Measurements from ENCODE around the gene C1QTNF8.

Gene C1QTNF8

DNA sequence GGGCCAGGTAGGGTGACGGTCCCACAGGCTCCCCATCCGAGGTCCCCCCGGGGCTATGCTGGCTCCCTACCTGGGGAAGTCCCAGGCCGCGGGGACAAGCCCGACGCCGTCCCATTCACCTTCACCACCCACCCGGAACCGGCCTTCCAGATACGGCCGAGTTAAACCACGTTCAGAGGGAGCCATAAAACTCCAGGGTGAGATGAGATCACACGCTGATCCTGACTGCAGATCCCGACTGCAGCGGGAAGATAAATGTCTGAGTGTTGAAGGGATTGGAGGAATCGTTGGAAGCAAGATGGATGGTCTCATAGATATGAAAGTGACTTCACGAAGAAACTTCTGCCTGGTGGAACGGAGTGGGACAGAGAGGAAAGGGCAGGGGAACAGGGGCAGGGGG, 13.6 kb upstream of the C1QTNF8 start:
- DNase-seq (ENCODE audit: low read depth in 2 of 2): no peak

DNA sequence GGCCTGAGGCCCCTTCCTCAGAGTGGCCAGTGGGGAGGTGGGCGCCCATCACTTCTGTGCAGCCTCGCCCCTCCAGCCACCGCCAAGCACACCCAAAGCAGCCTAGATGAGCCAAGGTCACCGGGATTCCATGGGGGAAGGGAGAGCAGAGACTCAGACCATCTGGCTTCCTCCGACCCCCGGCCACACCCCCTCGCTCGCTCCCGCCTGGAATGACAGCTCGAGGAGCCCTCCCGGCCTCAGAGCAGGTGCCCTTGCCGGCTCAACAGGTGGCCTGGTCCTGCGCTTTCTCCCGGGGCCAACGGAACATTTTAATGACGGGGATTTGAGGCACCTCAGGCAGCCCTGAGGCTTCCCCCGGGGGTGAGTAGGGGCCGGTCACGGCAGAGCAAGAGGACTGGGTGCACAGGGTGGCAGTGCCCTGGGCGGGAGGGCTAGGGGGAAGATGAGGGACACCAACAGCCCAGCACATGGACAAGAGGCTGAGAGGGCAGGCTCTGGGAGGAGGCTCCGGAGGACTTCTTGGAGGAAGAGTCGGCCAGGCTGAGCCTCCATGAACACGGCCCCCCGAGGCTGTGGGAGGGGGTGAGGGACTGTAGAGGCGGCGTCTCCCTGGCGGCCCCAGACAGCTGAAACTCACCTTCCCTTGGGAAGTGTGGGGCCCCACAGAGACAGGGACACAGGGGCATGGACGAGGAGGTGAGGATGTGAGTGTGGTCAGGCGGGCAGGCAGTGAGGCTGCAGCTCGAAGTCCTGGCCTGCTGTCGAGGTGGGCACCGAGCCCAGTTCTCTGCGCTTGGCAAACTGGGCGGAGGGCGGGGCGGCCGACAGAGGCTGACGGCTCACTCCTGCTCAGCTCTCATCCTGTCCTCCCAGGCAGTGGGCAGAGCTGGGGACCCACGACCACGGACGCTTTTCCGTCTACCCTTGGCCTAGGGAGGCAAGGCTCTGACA, 12.5 kb upstream of the C1QTNF8 start:
- DNase-seq (ENCODE audit: low read depth in 2 of 2): no peak

DNA sequence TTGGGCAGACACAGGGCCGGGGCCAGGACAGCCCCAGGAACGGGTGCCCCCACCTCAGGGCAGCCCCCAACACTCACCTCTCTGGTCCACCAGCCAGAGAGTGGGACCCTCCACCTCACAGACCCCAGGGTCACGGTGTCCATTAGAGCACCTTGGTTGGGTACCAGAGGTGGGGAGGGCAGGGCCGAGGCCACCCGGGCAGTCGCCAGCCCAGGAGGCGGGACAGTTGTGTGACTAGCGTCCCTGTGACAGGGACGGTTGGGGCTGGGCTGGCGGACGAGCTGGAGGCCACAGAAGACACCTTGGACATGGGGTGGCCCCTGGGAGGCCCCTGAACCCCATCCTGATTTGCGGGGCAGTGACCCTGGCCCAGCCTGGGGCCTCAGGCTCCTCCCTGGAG, 11.7 kb upstream of the C1QTNF8 start:
- no peak for DNase-seq (ENCODE audit: low read depth in 2 of 2)

DNA sequence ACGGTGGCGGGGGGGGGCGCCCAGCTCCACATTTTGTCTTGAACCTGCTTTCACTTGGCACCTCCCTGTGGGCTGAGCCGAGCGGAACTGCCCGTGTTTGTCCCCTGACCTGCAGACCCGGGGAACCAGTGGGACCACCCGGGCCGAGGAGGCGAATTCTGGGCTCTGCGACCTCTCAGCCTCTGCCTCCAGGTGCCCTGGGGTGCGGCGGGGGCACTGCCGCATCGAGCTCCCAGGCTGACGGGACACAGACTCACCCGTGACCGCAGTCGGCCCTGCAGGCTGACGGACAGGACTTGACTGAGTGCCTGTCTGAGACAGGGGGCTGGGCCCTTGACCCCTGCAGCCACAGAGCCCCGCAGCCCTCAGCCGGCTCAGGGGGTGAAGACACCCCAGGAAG, 11.1 kb upstream of the C1QTNF8 start:
- no peak for DNase-seq (ENCODE audit: low read depth in 2 of 2)

DNA sequence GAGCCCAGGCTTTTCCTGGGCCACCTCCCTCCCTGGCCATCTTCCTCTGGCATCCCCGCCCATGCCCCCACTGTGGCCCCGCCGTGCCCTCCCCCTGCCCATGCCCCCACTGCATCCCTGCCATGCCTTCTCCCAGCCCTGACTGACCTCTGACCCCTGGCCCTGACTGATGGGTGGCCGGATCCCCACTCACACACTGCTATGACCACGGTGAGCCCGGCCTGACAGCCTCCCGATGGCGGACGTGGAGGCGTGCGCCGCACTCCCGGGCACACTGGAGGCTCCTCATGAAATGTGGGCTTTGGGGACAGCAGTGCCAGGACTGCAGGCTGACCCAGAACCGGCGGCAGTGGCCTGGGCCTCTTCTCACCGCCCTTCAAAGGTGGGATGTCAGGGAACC, 10.6 kb upstream of the C1QTNF8 start:
- DNase-seq (ENCODE audit: low read depth in 2 of 2): no peak

DNA sequence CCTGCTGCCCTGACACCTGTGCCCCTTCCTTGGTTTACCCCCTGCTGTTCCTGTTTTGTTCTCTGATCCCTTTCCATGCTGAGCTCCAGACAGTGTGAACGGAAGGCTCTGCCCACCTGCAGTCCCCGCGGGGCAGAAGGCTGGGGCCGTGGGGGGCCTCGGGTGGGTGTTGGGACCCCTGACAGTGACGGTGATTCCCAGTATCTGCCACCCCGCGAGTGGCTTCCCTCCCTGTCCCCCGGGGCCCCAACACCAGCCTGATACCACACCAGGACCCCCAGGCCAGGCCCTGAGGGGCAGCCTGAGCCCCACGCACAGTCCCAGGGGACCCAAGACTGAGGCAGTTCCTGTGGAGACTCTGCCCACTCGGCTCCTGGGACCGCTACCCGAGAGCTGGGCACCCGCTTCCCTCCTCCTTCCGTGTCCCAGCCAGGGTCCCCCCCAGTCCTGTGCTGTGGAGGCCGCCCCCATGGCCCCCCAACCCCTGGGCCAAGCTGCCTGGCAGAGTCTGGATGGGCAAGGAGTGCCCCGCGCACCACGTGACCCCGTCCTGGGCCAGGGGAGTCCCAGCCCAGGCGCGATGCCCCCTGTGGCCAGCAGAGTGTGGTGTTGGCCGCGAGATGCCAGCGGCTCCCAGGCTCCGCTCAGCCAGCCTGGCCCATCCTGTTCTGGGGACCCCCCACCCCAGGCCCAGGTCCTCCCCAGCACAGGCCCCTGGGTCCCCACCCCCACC, 10.0 kb upstream of the C1QTNF8 start:
- no peak for DNase-seq (ENCODE audit: low read depth in 2 of 2)

DNA sequence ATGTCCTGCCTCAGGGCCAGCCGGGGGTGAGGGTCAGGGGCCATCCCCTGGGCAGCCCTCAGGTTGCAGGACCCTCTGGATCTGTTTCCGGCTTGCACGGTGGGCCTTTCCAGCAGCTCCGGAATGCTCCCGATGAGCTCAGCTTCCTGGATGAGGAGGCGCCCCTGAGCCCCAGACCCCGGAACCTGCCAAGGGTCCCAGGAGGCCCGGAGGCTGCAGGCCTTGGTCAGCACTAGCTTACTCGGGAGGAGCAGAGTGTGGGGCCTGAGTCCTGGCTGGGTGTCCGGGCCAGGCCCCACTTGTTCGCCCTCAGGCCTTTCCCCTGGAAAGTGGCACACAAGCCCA, 7.6 kb upstream of the C1QTNF8 start:
- DNase-seq (ENCODE audit: low read depth in 2 of 2): no peak

DNA sequence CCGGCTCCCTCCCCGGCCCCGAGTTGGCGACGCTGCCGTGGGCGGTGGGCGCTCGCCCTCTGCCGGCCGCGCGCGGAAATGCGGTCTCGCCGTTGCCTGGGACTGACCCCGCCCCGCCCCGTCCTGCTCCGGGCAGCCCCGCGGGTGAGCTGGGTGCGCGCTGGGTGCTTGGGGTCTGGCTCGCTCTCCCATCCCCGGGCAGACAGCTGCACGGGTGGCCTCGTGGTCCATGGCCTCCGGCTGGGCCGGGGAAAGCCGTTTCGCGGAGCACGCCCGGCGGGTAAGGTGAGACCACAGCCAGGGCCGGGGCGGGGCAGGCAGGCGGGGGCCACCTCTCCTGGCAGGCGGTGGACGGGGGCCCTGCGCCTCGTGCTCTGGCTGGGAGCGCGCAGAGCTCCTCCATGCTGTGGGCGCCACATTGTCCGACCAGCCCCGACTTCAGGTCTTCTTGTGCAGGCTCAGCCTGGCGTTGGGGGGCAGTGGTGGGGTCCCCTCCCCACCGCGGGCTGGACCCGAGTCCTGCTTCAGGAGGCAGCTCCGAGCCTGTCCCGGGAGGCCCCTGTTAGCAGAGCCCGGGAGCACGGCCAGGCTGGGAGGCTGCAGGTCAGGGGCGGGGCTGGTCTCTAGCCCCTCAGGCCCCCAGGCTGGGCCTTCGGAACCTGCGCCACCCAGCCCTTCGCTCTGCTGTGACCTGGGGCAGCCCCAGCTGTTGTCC, 7.0 kb upstream of the C1QTNF8 start:
- no peak for DNase-seq (ENCODE audit: low read depth in 2 of 2)

DNA sequence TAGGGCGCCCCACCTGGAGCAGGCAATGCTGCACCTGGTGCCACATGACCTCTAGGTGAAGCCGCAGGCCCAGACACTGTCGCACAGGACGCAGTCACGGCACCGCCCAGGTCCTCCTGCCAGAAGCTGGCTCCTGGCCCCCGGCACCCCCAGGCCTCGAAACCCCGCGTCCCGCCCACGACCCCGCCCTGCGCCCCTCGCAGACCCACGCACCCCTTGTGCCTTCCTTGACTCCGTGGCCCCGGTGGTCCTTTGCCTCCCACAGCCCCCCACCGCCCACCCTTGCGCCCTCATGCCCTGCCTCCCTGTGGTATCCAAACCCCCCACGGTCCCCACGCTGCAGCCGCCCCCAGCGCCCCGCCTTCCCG, 6.3 kb upstream of the C1QTNF8 start:
- no peak for DNase-seq (ENCODE audit: low read depth in 2 of 2)

DNA sequence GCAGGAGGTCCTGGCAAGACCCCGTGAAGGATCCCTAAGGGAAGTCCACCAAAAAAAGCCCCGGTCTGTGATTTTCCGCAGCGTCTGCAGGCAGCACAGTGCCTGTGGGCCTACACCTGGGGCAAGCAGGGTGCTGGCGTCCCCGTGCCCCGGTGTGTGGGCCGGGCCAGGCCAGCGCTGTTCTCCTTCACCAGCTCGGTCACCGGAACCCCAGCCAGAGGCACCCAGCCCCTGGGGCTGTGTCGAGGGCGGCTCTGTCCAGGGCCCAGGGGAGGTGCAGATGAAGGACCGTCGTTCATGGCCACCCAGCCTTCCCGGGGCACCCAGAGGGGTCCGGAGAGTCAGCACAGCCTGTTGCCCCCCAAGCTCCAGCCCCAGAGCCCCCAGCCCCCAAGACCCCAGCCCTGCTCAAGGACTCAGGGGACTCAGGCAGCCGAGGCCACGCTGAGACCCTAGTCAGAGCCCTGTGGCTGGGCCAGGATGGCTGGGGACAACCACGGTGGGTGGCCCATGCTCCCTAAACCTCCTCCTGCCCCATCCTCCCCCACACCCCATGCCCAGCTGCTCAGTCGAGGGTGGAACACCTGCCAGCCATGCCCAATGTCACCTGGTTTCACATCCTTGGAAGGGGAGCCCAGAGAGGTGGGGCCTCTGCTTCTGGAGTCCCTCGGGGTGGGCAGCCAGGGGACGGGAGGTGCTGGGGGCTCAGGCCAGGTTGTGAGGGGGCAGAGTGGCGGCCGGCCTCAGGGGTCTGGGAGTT, 5.7 kb upstream of the C1QTNF8 start:
- no peak for DNase-seq (ENCODE audit: low read depth in 2 of 2)

DNA sequence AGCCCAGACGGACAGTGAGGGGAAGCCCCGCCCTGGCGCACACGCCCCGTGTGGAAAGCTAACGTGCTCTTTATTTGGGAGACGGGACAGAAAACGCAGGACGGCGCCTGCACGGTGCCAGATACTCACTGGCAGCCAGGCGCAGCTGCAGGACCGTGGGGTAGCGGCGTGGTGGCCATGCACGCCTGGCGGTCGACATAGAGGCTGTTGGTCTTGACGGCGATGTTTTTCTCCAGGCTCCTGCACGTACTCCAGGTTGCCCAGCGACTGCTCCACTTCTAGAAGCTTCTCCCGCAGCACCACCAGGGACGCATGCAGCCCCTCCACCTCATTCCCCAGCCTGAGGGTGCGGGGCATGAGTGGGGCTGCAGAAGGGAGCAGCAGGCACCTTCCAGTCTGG, 5.1 kb upstream of the C1QTNF8 start:
- no peak for DNase-seq (ENCODE audit: low read depth in 2 of 2)

DNA sequence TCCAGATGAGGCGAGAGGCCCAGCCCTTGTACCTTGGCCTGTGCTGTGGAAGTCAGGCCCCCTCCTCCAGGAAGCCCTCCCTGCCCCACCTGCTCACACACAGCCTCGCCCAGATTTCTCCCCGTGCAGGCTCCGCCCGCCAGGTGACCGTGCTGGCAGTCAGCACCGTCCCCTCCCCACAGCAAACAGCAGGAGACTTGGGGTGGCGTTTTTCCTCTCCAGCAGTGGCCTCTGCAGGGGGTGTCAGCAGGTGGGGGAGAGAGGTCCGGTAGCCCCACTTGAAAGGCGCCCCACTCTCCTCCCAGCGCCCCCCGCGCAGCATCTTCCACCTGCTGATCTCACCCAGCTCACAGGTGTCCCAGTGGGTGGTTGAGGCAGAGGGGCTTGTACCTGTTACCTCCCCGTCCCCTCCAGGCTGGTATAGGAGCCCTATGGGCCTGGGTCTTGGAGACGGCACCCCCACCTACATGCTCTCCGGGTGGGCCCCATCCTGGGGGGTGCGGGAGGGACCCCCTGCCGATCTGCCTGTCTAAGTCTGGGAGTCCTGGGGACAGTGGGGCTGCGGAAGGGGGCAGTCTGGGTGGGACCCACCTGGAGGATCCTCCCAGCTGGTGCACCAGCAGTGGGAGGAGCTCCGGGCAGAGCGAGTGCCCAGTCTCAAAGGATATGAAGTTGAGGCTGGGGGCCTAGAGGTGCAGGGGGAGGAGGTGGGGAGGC, 4.2 kb upstream of the C1QTNF8 start:
- no peak for DNase-seq (ENCODE audit: low read depth in 2 of 2)

DNA sequence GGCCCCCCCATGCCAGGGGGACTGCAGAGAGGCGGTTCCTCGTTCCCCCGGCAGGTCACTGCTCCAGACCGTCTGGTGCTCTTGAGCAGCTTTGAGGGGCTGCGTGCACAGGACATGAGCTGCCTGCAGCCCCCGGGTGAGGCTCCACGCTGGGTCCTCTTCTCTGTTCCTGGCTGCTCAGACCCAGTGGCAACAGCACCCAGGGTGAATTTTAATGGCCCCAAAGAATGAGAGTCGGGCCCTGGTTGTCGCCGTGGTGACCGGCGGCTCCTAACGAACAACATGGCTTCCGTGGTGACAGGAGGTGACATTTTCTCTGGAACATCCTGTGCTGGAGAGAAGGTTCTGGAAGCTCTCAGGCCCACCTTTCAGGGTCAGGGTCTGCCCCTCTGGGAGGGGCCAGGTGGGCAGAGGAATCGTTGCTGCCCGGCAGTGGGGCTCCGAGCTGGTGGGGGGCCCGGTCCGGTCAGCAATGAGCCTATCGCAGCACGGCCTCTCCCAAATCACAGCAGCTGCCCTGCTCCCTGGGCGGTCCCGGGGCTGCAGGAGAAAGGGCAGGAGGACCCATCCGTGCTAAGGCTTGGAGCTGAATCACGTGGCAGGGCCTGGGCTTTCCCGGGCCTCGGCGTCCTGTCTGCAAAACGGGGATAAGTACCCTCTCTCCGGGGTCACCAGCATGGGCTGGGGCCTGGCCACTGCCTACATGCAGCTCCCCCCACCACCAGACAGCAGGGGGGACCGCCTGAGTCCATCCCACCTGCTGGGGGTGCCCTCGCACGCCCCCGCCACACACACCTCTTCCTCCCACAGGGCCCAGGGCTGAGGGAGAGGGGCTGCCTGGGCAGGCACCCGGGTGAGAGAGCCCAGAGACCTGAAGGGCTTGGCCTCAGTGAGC, 3.4 kb upstream of the C1QTNF8 start:
- no peak for DNase-seq (ENCODE audit: low read depth in 2 of 2)

DNA sequence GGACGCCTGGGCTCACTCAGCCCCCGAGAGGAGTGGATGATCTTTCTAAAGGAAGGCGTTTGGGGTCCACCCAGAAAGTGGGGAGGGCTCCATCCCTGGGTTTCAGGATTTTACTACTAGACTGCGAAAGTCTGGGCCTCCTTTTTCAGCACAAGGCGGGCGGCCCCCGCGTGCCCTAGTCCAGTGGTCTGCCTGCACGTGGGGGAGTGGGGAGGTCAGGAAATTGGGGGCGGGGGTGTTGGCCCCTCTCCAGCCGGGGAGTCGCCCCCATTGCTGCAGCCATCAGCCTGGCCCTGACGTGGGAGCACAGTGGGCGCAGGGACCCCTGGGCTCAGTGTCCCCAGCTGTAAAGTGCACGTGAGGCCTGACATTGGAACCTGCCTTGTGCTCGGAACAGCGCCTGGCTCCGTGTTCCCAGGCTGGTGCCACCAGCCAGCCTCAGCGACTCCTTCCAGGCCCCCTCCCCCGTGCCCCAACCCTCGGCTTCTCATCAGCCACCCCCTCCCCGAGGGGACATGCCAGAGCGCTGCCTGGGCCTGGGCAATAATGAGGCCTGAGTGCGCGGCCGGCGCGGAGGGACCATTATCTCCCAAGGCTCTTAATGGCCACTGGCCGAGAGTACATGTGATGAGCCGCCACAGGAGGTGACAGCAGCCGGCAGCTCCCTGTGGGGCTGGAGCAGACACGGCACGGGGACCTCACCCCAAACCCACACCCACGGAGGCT, 2.4 kb upstream of the C1QTNF8 start:
- no peak for DNase-seq (ENCODE audit: low read depth in 2 of 2)

DNA sequence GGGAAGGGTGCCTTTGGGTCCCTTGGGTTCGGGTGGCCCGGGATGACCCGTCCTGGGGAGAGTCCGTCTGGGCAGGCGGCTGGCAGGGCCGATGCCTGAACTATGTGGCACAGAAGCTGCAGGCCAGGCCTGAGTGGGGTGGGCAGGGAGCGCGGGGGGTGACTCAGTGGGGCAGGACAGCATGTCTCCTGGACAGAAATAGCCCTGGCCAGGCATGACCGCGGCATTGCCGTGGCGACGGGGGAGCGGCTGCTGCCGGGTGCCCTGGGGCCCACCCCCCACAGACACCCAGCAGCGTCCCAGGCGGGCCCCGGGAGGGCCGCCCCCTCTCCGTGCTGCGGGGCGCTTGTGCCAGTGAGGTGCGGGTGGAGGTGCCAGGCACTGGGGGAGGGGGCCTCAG, 1.8 kb upstream of the C1QTNF8 start:
- no peak for DNase-seq (ENCODE audit: low read depth in 2 of 2)

DNA sequence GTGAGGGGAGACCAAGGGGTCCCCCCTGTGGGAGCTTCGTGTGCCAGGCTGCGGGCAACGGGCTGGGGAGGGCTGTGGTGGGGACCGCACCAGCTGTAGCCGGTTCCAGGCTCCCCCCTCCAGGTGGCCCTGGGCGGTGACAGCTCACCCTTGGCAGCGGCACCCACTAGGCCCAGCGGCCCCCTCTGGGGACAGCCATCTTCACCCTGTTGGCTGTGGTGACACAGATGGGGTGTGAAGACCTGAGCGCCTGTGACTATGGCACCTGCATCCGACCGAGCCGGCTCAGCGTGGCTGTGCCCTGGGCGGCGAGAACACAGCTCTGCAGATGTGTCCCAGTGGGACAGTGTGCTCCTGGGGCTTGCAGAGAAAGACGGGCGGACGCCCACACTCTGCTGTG, 1.1 kb upstream of the C1QTNF8 start:
- no peak for DNase-seq (ENCODE audit: low read depth in 2 of 2)

DNA sequence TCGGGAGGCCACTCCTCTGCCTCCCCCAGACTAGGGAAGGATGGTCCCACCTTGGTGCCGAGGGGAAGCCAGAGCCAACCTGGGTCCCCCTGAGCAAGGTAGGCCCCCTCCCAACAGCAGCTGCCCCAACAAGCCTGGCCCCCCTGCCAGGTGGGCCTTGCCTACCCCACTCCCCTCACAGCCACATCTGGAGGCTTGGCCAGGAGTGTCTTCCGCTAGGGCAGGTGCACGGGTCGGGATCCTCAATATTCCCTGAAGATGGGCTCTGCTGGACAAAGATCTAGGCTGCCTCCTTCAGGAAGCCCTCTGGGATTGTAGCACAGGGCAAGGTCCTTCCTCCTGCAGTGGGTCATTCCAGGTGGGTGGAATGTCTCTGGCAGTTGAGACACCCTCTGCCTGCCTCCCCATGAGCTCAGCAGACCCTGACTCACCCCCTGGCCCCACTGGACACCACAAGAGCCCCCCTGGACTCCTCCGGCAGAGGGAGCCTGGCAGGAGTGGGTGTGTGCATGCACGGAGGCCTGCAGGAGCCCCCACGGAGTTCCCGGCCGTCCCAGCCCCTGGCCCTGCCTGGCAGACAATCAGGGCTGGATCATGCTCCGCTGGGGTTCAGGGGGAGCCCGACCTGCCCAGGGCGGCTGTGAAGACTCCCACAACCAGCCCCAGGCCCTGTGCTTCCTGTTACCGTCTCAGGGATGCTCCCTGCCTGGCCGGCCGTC, 435 bp downstream of the C1QTNF8 start:
- DNase-seq (ENCODE audit: low read depth in 2 of 2): no peak

DNA sequence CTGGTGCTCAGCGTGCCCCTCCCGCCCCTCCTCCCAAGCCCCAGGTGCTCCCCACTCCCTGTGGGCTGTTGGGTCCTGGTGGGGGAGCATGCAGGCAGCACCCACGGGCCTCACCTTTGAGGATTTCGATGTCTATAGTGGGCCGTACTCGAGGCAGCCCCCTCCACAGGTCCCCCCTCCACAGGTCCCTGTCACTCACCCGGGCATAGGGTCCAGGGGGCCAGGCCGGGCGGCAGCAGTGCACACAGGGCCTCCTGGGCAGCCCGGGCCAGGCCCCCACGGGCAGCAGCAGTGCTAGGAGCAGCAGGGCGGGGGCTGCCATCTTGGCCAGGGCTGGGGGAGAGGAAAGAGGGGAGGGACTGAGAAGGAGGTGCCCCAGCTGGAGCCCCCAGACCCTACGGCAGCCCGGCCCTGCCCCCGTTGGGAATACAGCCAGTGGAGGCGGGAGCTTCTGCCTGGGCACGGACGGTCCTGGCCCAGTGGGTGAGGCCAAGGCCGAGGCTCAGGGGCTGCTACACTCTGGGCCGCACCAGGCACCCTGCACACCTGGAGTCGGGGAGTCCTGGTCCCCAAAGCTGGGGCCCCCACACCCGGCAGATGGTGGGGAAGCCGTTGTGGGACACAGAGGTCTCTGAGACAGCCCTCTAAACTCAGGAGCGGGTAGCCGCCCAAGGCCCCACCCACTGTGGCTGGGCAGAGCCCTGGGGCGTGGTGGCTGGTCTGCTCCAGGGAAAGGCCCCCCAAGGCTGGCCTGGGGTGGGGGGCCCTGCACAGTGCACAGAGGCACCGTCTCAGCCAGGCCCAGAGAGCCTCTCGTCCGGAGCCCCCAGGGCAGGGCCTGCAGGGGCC, 1.2 kb downstream of the C1QTNF8 start:
- DNase-seq (ENCODE audit: low read depth in 2 of 2): no peak
